Measurements from ENCODE around the gene CES4A. TPM values are rescaled to one million over a fixed set of nuclear protein-coding genes. Genes with fewer than 3 reads are reported as not detected.
A peak's percentile ranks its signal among the peaks of the same experiment; 100 is the strongest.

The CES4A gene
- total and polyA plus RNA-seq, 2 of the 13 experiments (the other 11 are each of a cell fraction or from before 2014, with no cell fraction given): 0.09 to 0.17 TPM

GRCh38 chr16:66996324-66996982, 8.1 kb downstream of the CES4A start (continued):
- TF ChIP-seq ZNF609 (CRISPR knock-in tag; IDR thresholded peaks at IDR 0.05; ENCODE audit: borderline replicate concordance) (peak; percentile 44; the same call in 1 of the 2 replicates), MAFK (conservative IDR thresholded peaks at IDR 0.05 in 1 of 2, IDR thresholded peaks at IDR 0.05 in 1 of 2; ENCODE audit: low read length in 2 of 2) (peak in 1 of 2 experiments; percentile 7; a peak in 1 of 4 replicates), PPARG (CRISPR knock-in tag; conservative IDR thresholded peaks at IDR 0.05) (peak; percentile 48; the same call in 1 of the 2 replicates), ZNF616 (CRISPR knock-in tag; IDR thresholded peaks at IDR 0.05; ENCODE audit: low read depth) (no peak), NR0B2 (CRISPR knock-in tag; IDR thresholded peaks at IDR 0.05) (no peak), NCOR1 (IDR thresholded peaks at IDR 0.05; ENCODE audit: borderline replicate concordance, low read length) (peak; percentile 76; the same call in 1 of the 2 replicates), PLSCR1 (CRISPR knock-in tag; IDR thresholded peaks at IDR 0.05; ENCODE audit: borderline replicate concordance) (no peak), ZNF614 (CRISPR knock-in tag; IDR thresholded peaks at IDR 0.05; ENCODE audit: borderline replicate concordance) (0 out of 2 replicates have a peak, but pooled peaks have one; percentile 52), ZNF496 (CRISPR knock-in tag; IDR thresholded peaks at IDR 0.05; ENCODE audit: insufficient replicate concordance) (no peak), KLF11 (CRISPR knock-in tag; IDR thresholded peaks at IDR 0.05) (no peak; the same call in 1 of the 2 replicates)
- TF ChIP-seq, protein P1, sequence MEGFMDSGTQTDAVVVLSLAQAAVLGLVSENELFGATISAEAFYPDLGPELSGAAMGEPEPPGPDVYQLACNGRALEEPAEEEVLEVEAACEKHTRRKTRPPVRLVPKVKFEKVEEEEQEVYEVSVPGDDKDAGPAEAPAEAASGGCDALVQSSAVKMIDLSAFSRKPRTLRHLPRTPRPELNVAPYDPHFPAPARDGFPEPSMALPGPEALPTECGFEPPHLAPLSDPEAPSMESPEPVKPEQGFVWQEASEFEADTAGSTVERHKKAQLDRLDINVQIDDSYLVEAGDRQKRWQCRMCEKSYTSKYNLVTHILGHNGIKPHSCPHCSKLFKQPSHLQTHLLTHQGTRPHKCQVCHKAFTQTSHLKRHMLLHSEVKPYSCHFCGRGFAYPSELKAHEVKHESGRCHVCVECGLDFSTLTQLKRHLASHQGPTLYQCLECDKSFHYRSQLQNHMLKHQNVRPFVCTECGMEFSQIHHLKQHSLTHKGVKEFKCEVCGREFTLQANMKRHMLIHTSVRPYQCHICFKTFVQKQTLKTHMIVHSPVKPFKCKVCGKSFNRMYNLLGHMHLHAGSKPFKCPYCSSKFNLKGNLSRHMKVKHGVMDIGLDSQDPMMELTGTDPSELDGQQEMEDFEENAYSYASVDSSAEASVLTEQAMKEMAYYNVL (CRISPR knock-in tag; IDR thresholded peaks at IDR 0.05; ENCODE audit: borderline replicate concordance): 0 out of 2 replicates have a peak, but pooled peaks have one; percentile 30
- TF ChIP-seq, protein P2, sequence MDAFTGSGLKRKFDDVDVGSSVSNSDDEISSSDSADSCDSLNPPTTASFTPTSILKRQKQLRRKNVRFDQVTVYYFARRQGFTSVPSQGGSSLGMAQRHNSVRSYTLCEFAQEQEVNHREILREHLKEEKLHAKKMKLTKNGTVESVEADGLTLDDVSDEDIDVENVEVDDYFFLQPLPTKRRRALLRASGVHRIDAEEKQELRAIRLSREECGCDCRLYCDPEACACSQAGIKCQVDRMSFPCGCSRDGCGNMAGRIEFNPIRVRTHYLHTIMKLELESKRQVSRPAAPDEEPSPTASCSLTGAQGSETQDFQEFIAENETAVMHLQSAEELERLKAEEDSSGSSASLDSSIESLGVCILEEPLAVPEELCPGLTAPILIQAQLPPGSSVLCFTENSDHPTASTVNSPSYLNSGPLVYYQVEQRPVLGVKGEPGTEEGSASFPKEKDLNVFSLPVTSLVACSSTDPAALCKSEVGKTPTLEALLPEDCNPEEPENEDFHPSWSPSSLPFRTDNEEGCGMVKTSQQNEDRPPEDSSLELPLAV (CRISPR knock-in tag; conservative IDR thresholded peaks at IDR 0.05; ENCODE audit: low read depth): no peak
- TF ChIP-seq, protein P3, sequence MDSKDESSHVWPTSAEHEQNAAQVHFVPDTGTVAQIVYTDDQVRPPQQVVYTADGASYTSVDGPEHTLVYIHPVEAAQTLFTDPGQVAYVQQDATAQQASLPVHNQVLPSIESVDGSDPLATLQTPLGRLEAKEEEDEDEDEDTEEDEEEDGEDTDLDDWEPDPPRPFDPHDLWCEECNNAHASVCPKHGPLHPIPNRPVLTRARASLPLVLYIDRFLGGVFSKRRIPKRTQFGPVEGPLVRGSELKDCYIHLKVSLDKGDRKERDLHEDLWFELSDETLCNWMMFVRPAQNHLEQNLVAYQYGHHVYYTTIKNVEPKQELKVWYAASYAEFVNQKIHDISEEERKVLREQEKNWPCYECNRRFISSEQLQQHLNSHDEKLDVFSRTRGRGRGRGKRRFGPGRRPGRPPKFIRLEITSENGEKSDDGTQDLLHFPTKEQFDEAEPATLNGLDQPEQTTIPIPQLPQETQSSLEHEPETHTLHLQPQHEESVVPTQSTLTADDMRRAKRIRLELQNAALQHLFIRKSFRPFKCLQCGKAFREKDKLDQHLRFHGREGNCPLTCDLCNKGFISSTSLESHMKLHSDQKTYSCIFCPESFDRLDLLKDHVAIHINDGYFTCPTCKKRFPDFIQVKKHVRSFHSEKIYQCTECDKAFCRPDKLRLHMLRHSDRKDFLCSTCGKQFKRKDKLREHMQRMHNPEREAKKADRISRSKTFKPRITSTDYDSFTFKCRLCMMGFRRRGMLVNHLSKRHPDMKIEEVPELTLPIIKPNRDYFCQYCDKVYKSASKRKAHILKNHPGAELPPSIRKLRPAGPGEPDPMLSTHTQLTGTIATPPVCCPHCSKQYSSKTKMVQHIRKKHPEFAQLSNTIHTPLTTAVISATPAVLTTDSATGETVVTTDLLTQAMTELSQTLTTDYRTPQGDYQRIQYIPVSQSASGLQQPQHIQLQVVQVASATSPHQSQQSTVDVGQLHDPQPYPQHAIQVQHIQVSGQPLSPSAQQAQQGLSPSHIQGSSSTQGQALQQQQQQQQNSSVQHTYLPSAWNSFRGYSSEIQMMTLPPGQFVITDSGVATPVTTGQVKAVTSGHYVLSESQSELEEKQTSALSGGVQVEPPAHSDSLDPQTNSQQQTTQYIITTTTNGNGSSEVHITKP (CRISPR knock-in tag; IDR thresholded peaks at IDR 0.05; ENCODE audit: low read depth): no peak
